Sigmoid colon (tissue), 4 donors: ENCODE data around the gene FAM3D.

Experiments used
- EP300 ChIP-seq, 4 donors: sonication (generic); formaldehyde crosslinking; IDR thresholded peaks; one replicate each; pipeline ENCODE4 v1.6.1; 2017; ENCODE audit warnings: antibody characterized with exemption in 4 of 4
- POLR2A ChIP-seq, 2 donors: fragments of 450-650 bp; IDR thresholded peaks; one replicate each; pipeline ENCODE4 v1.6.1; 2016; ENCODE audit warnings: antibody characterized with exemption in 2 of 2, mild to moderate bottlenecking in 2 of 2, moderate library complexity in 2 of 2
- TF ChIP-seq, protein P1 (sequence below), 4 experiments: fragments of 450-650 bp in 3 of 4; fragments of 200-600 bp in 1 of 4; IDR thresholded peaks; one replicate each; pipeline ENCODE4 v1.5.1; 2016 to 2019; ENCODE audit warnings: antibody characterized with exemption in 4 of 4, mild to moderate bottlenecking in 3 of 4, moderate library complexity in 2 of 4

DNA sequence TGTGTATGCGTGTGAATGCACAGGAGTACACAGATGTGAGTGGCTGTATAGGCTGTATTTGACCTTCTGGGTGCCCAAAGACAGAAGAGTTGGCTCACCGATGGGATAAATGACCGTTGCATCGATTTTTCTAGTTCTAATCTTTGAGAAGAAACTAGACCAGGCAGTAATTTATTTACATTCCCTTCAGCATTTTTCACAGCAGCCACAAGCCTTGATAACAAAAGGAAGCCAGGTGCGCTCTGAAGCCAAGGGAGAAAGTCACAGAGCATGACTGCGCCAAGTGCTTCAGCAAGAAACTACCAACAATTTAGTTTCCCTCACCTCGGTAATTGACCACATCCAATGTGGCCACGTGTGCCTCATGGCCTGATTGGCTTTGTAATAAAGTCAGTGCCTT is 5.9 kb upstream of the FAM3D start:
- TF ChIP-seq POLR2A (IDR thresholded peaks at IDR 0.05) (no peak), EP300 (IDR thresholded peaks at IDR 0.05) (no peak)
- TF ChIP-seq, protein P1, sequence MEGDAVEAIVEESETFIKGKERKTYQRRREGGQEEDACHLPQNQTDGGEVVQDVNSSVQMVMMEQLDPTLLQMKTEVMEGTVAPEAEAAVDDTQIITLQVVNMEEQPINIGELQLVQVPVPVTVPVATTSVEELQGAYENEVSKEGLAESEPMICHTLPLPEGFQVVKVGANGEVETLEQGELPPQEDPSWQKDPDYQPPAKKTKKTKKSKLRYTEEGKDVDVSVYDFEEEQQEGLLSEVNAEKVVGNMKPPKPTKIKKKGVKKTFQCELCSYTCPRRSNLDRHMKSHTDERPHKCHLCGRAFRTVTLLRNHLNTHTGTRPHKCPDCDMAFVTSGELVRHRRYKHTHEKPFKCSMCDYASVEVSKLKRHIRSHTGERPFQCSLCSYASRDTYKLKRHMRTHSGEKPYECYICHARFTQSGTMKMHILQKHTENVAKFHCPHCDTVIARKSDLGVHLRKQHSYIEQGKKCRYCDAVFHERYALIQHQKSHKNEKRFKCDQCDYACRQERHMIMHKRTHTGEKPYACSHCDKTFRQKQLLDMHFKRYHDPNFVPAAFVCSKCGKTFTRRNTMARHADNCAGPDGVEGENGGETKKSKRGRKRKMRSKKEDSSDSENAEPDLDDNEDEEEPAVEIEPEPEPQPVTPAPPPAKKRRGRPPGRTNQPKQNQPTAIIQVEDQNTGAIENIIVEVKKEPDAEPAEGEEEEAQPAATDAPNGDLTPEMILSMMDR (IDR thresholded peaks at IDR 0.05), result no peak
